Naive thymus-derived CD8-positive, alpha-beta T cell (primary cell): ENCODE measurements around the gene NRG2. TPM values are rescaled to one million over a fixed set of nuclear protein-coding genes. Genes with fewer than 3 reads are reported as not detected.

Experiments
- ATAC-seq, 2 donors: fragments of 150-1000 bp; cut with Tn5 transposase in 1 of 2; sonication (Bioruptor Pico), chemical (Tn5 transposase) in 1 of 2; 1 replicate in 1 of 2; 2 replicates in 1 of 2; pipeline ENCODE4 v1.10.0; 2021; ENCODE audit warnings: mild to moderate bottlenecking in 2 of 2, moderate library complexity in 2 of 2
- POLR2A ChIA-PET: fragments of 350-600 bp; sonication (Branson Sonifier 250); formaldehyde crosslinking; loops from one replicate; lab custom pipeline; 2021; ENCODE audit warnings: antibody characterized with exemption; lab: Charles Lee
- DNase-seq, 10 donors: peaks; one replicate each; pipeline versions ENCODE4 v3.0.0 to v3.0.0-alpha.2; 2020 to 2022
- H3K27ac Mint-ChIP-seq, 10 donors: one replicate each; pipeline ENCODE4 v1.8.0; 2020 to 2022; ENCODE audit warnings: mild to moderate bottlenecking in 10 of 10, mixed read lengths in 10 of 10, moderate library complexity in 4 of 10, inconsistent platforms in 1 of 10
- H3K27me3 Mint-ChIP-seq, 5 donors: one replicate each; pipeline ENCODE4 v1.8.0; 2021 to 2022; ENCODE audit warnings: mixed read lengths in 5 of 5
- H3K36me3 Mint-ChIP-seq, 3 donors: one replicate each; pipeline ENCODE4 v1.8.0; 2020 to 2022; ENCODE audit warnings: mixed read lengths in 3 of 3, mild to moderate bottlenecking in 2 of 3, inconsistent platforms in 1 of 3
- H3K4me1 Mint-ChIP-seq, 4 donors: one replicate each; pipeline ENCODE4 v1.8.0; 2021 to 2022; ENCODE audit warnings: mixed read lengths in 4 of 4
- H3K4me3 Mint-ChIP-seq, 10 donors: one replicate each; pipeline ENCODE4 v1.8.0; 2020 to 2022; ENCODE audit warnings: mild to moderate bottlenecking in 10 of 10, mixed read lengths in 10 of 10, moderate library complexity in 6 of 10, inconsistent platforms in 1 of 10
- H3K9me3 Mint-ChIP-seq, 9 donors: one replicate each; pipeline ENCODE4 v1.8.0; 2020 to 2022; ENCODE audit warnings: mixed read lengths in 9 of 9, mild to moderate bottlenecking in 3 of 9, inconsistent platforms in 1 of 9, moderate library complexity in 1 of 9
- polyA plus RNA-seq, 3 donors: library from polyadenylated mRNA; unstranded; fragments of 300-500 nt; fragmentation: Illumina TruSeq; gene quantifications; one replicate each; pipeline ENCODE4 v1.2.3, GENCODE V29; 2021
- total RNA-seq, 8 experiments: library from RNA in 2 of 8; stranded (reverse) in 2 of 8; gene quantifications; one replicate each; pipeline ENCODE4 v1.2.3 and lab custom pipeline; 2021 to 2026

NRG2 gene
- total RNA-seq (under 1 TPM; 0.26 to 0.47 TPM), polyA plus RNA-seq (under 1 TPM; 0.04 to 0.25 (median 0.09) TPM), total RNA-seq (lab: John Stamatoyannopoulos, UW) (0 to 0.67 (median 0.26) reads per million in 6 experiments)

DNA sequence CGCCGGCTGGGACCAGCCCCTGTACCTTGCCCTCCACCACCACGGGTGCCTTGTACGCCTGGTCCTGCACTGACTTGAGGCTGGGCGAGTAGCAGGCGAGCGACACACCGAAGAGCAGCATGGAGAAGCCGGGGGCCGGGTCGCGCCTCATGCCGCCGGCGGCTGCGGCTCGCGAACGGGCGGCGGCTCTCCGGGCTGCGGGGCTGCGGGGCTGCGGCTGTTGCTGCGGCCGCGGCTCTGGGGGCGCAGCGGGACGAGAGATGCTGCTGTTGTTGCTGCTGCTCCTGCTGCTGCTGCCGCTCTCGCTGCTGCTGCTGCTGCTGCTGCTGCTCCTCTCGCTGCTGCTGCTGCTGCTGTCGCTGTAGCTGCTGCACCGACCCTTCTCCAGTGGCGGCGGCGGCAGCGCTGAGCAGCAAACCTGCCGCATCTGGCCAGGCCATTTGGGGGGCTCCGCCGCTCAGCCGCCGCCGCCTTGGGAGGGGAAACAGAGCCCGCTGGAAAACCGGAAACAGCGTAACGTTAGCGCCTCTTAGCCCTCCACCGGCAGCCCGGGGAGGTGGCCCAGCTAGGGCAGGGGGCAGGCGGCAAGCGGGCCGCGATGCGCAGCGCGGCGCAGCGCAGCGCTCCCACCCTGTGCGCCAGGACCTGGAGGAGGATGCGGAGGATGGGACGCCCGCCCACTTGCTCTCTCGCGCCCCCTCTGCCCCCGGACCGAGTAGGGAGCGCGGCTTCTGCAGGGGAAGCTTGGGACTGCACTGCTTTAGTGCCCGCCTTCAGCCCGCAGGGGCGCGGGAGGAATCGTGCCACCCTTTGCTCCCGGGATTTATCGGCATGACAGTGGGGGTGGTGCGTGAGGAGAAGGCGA, at the start of gene NRG2:
TSS of gene NRG2 (minus strand) at position 657 of the 865 bp plus-strand sequence.
- H3K4me1 Mint-ChIP-seq, result peaks cover 9 to 32% (median 26%) of the 10 kb centered on the region in 4 donors
- no peaks in the 10 kb centered on the region for H3K36me3 Mint-ChIP-seq
- POLR2A ChIA-PET, result interaction anchor here (0.6 to 0.9 kb wide), 2 partner anchors 64 to 219 kb away, joined by 3 read pairs; no protein-coding TSS in a partner anchor
- ATAC-seq, result peak; percentile 85 to 93
- peaks cover 41 to 70% (median 62%) of the 10 kb centered on the region in 5 donors for H3K27me3 Mint-ChIP-seq
- H3K9me3 Mint-ChIP-seq, result no peaks in the 10 kb centered on the region
- H3K4me3 Mint-ChIP-seq, result peak within 1 kb of the TSS; percentile 62 to 84 (median 73)
- peak within 1 kb of the TSS in 1 of 10 donors; percentile 40 for H3K27ac Mint-ChIP-seq
- DNase-seq, result peak; percentile 41 to 76 (median 58)

DNA sequence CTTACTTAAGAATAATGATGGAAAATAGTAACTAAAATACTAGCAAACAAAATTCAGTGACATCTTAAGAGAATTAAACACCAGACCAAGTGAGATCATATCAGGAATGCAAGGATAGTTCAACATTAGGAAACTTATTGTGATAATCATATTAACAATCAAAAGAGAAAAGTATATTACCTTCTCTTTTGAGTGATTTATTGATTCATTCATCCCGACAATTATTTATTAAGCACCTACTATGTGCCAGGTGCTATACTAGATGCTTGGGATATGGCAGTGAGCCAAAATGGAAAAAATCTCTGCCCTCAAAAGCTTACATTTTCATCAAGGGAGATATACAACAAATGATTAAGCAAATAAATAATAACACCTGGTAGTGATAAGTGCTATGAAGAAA, 47.2 kb upstream of the NRG2 start:
- ATAC-seq (no peak), DNase-seq (no peak)
- Mint-ChIP-seq H3K4me3 (no peak overlapping the region), H3K4me1 (no peaks in the 10 kb centered on the region), H3K36me3 (peaks cover 0 to 21% (median 20%) of the 10 kb centered on the region in 3 donors), H3K27me3 (peaks cover 2 to 30% (median 13%) of the 10 kb centered on the region in 5 donors), H3K9me3 (peaks cover 5 to 29% (median 20%) of the 10 kb centered on the region in 9 donors), H3K27ac (no peak overlapping the region)
- POLR2A ChIA-PET, result no interaction called here

DNA sequence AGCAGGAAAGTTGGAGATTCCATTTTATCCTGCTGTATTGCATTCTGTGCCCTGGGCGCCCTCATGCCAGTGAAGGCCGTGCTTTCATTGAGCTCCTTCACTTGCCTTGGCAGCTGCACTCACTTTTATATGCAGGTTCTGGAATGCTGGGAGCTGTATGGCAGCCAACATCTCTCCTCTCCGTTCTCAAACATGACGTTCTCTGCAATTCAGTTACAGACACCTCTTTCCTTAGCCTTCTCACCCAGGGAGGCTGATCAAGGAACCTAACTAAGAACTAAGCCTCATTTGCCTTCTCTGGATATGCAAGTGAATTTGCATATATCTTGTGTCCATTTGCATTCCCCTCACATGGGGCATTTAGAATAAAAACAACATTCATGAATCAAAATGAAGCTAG, 41.4 kb upstream of the NRG2 start:
- H3K36me3 Mint-ChIP-seq, result peaks cover 0 to 6% (median 6%) of the 10 kb centered on the region in 3 donors
- no peak overlapping the region for H3K4me3 Mint-ChIP-seq
- ATAC-seq (no peak), DNase-seq (no peak)
- peaks cover 0 to 8% (median 6%) of the 10 kb centered on the region in 9 donors for H3K9me3 Mint-ChIP-seq
- H3K4me1 Mint-ChIP-seq, result no peaks in the 10 kb centered on the region
- H3K27ac Mint-ChIP-seq, result peak overlapping the region in 2 of 10 donors; percentile 37 to 58
- peaks cover 5 to 31% (median 9%) of the 10 kb centered on the region in 5 donors for H3K27me3 Mint-ChIP-seq
- POLR2A ChIA-PET, result no interaction called here

DNA sequence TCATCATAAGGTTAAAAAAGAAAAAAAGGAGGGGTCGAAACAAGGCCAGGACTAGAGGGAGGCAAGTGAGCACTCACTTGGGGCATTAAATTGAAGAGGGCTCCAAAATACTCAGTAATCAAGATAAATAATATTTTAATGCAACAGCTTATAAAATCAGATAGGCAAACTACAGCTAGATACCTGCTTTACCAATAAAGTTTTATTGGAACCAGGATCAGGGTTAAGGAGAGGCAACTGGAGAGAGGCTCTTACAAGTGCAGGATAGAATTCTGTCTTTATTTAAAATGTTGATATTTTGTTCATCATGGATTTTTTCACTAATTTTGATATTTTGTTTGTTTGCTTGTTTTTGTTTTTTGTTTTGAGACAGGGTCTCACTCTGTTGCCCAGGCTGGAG, 40.6 kb upstream of the NRG2 start:
- Mint-ChIP-seq H3K4me3 (no peak overlapping the region), H3K9me3 (no peaks in the 10 kb centered on the region), H3K4me1 (no peaks in the 10 kb centered on the region), H3K27me3 (peaks cover 6 to 30% (median 10%) of the 10 kb centered on the region in 5 donors), H3K27ac (no peak overlapping the region), H3K36me3 (no peaks in the 10 kb centered on the region)
- POLR2A ChIA-PET, result no interaction called here
- DNase-seq (no peak), ATAC-seq (no peak)

DNA sequence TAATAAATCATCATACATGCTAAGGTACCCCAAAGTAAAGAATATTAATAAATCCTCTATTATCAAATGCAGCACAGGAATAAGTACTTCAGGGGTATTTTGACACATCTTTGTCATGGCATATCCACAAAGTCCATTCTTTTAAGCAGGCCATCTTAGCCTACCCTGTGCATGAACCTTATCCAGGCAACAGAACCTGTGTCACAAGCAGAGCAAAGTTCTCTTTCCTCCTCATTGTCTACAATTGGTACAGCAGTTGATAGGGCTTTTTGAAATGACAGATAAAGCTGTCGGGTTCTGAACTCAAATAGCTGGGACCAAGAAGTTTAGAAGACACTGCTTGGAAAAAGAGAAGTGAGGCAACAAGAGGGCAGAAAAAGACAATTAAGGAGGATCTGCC, 40.0 kb upstream of the NRG2 start:
- Mint-ChIP-seq H3K27ac (no peak overlapping the region), H3K27me3 (peaks cover 6 to 30% (median 10%) of the 10 kb centered on the region in 5 donors), H3K36me3 (no peaks in the 10 kb centered on the region), H3K9me3 (no peaks in the 10 kb centered on the region), H3K4me1 (no peaks in the 10 kb centered on the region), H3K4me3 (no peak overlapping the region)
- no peak for ATAC-seq
- DNase-seq, result no peak
- POLR2A ChIA-PET, result no interaction called here

DNA sequence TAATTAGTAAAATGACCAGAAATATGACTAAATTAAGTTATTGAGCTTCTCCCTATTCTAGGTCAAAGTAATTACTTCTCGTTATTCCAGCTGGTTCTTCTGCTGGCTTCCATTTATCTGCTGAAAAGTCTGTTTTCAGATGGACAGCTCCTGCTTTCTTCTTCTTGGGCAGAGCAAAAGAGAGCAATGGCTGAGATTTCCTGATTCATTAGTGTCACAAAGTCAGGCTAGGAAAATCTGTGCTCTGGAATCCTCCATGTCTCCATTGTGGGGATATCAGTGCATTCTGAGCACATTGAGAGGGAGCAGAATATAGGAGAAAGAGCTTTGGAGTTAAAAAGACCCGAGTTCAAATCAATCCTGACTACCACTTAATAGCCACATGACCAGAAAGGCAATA, 33.7 kb upstream of the NRG2 start:
- Mint-ChIP-seq H3K9me3 (no peaks in the 10 kb centered on the region), H3K4me3 (no peak overlapping the region), H3K4me1 (no peaks in the 10 kb centered on the region), H3K36me3 (no peaks in the 10 kb centered on the region), H3K27me3 (peaks cover 10 to 23% (median 17%) of the 10 kb centered on the region in 5 donors), H3K27ac (no peak overlapping the region)
- POLR2A ChIA-PET, result interaction anchor here (0.7 kb wide), 1 partner anchor 39 kb away, joined by 3 read pairs; no protein-coding TSS in a partner anchor
- DNase-seq (no peak), ATAC-seq (no peak)

- Mint-ChIP-seq H3K4me3 (no peak overlapping the region), H3K27ac (no peak overlapping the region), H3K27me3 (peaks cover 10 to 25% (median 17%) of the 10 kb centered on the region in 5 donors), H3K36me3 (no peaks in the 10 kb centered on the region), H3K9me3 (no peaks in the 10 kb centered on the region), H3K4me1 (no peaks in the 10 kb centered on the region)
- ATAC-seq, result no peak
- no peak for DNase-seq
- POLR2A ChIA-PET, result no interaction called here
These were observed 33.0 kb upstream of the NRG2 start for GRCh38 chr5:140076142-140076541.

GRCh38 chr5:140075371-140075770, 32.3 kb upstream of the NRG2 start:
- Mint-ChIP-seq H3K4me1 (no peaks in the 10 kb centered on the region), H3K9me3 (no peaks in the 10 kb centered on the region), H3K4me3 (no peak overlapping the region), H3K36me3 (no peaks in the 10 kb centered on the region), H3K27ac (no peak overlapping the region), H3K27me3 (peaks cover 10 to 25% (median 17%) of the 10 kb centered on the region in 5 donors)
- ATAC-seq, result no peak
- DNase-seq, result no peak
- POLR2A ChIA-PET, result no interaction called here

DNA sequence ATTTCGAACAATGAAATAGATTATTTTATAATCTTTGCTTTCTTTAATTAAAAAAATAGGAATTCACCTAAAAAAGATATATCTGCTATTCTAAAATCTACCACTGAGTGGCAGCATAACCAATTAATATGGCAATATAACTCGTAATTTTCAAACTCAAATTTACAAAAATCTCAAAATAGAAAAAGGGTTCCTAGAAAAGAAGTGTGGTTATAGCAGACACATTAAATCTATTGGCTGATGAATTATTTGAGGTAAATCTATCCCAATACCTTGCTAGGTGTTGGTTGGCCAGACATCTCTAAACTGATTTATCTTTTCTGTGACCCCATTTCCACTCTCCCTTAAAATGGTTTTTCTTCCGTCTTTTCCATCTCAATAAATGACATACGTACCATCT, 30.2 kb upstream of the NRG2 start:
- Mint-ChIP-seq H3K36me3 (no peaks in the 10 kb centered on the region), H3K9me3 (no peaks in the 10 kb centered on the region), H3K27me3 (peaks cover 10 to 29% (median 15%) of the 10 kb centered on the region in 5 donors), H3K27ac (no peak overlapping the region), H3K4me3 (no peak overlapping the region), H3K4me1 (no peaks in the 10 kb centered on the region)
- POLR2A ChIA-PET, result interaction anchor here (1.2 to 2.1 kb wide), 3 partner anchors 27 to 71 kb away, joined by 4 to 9 read pairs (median 4); no protein-coding TSS in a partner anchor
- DNase-seq (peak in 3 of 10 donors; percentile 54 to 61 (median 56)), ATAC-seq (no peak)

GRCh38 chr5:140072812-140073211, 29.7 kb upstream of the NRG2 start:
- POLR2A ChIA-PET, result interaction anchor here (0.8 to 2.1 kb wide), 4 partner anchors 27 to 71 kb away, joined by 3 to 9 read pairs (median 4); partner anchors contain the start of gene PURA
- Mint-ChIP-seq H3K9me3 (no peaks in the 10 kb centered on the region), H3K4me3 (no peak overlapping the region), H3K36me3 (no peaks in the 10 kb centered on the region), H3K27me3 (peaks cover 10 to 32% (median 15%) of the 10 kb centered on the region in 5 donors), H3K4me1 (no peaks in the 10 kb centered on the region), H3K27ac (no peak overlapping the region)
- DNase-seq, result no peak
- ATAC-seq, result no peak

GRCh38 chr5:140060816-140061215, 17.7 kb upstream of the NRG2 start:
- peaks cover 7 to 23% (median 11%) of the 10 kb centered on the region in 5 donors for H3K27me3 Mint-ChIP-seq
- POLR2A ChIA-PET, result no interaction called here
- H3K27ac Mint-ChIP-seq, result no peak overlapping the region

GRCh38 chr5:140058212-140058932, 15.3 kb upstream of the NRG2 start:
- Mint-ChIP-seq H3K27ac (no peak overlapping the region), H3K36me3 (no peaks in the 10 kb centered on the region), H3K27me3 (peaks cover 8 to 20% (median 12%) of the 10 kb centered on the region in 5 donors), H3K9me3 (no peaks in the 10 kb centered on the region), H3K4me3 (no peak overlapping the region), H3K4me1 (no peaks in the 10 kb centered on the region)
- ATAC-seq, result no peak
- DNase-seq, result no peak
- POLR2A ChIA-PET, result no interaction called here

More at GRCh38 chr5:140060816-140061215, 17.7 kb upstream of the NRG2 start:
- DNase-seq, result no peak
- no peaks in the 10 kb centered on the region for H3K9me3 Mint-ChIP-seq
- no peak for ATAC-seq
- no peaks in the 10 kb centered on the region for H3K36me3 Mint-ChIP-seq
- H3K4me1 Mint-ChIP-seq, result no peaks in the 10 kb centered on the region
- no peak overlapping the region for H3K4me3 Mint-ChIP-seq
